ENCODE measurements around the gene CACNA2D4.

CACNA2D4 gene

GRCh38 chr12:1848745-1849144, 69.7 kb downstream of the CACNA2D4 start:
- H3K27me3 ChIP-seq (ENCODE audit: control insufficient read depth in 1 of 2, insufficient read depth in 1 of 2, low read length in 2 of 2), result peaks cover 34 to 51% of the 10 kb centered on the region in 2 experiments
- H3K4me1 ChIP-seq (ENCODE audit: control insufficient read depth, insufficient read depth, low read depth, low read length), result no peaks in the 10 kb centered on the region
- H3K14ac ChIP-seq (ENCODE audit: low read length in 2 of 2), result no peak overlapping the region
- H4K8ac ChIP-seq (ENCODE audit: low read length), result no peak overlapping the region
- no peak overlapping the region for H3K23ac ChIP-seq (ENCODE audit: low read length in 2 of 2)
- no peak overlapping the region for H3K4me3 ChIP-seq (ENCODE audit: insufficient read depth in 1 of 2, low read depth in 1 of 2, low read length in 2 of 2)
- no peak overlapping the region for H2BK120ac ChIP-seq (ENCODE audit: low read depth, low read length)
- no peak overlapping the region for H2AFZ ChIP-seq (ENCODE audit: low read depth, low read length)
- H3K4me2 ChIP-seq (ENCODE audit: low read length, poor library complexity, severe bottlenecking), result no peak overlapping the region
- H3K27ac ChIP-seq (ENCODE audit: low read length, poor library complexity, severe bottlenecking), result no peak overlapping the region
- H2BK5ac ChIP-seq (ENCODE audit: low read depth, low read length, poor library complexity, severe bottlenecking), result no peak overlapping the region
- no peak overlapping the region for H3K9ac ChIP-seq (ENCODE audit: low read length)
- H3K36me3 ChIP-seq (ENCODE audit: control insufficient read depth in 1 of 2, insufficient read depth in 2 of 2, low read depth in 1 of 2, low read length in 2 of 2), result no peaks in the 10 kb centered on the region
- no peak overlapping the region for H3K18ac ChIP-seq (ENCODE audit: low read depth in 1 of 2, low read length in 2 of 2)
- H3K4ac ChIP-seq (ENCODE audit: low read depth in 1 of 2, low read length in 2 of 2), result no peak overlapping the region
- no peak overlapping the region for H2AK5ac ChIP-seq (ENCODE audit: low read length, severe bottlenecking)
- no peak overlapping the region for H2BK15ac ChIP-seq (ENCODE audit: low read depth, poor library complexity, severe bottlenecking)
- no peak for DNase-seq
- WGBS, result 78% methylated on average over 6 of the region's 6 CpGs
- no peak overlapping the region for H4K91ac ChIP-seq (ENCODE audit: low read length)
- H3K9me3 ChIP-seq (ENCODE audit: control insufficient read depth, low read length), result peaks cover 4% of the 10 kb centered on the region
- no peak overlapping the region for H2BK12ac ChIP-seq (ENCODE audit: low read length in 2 of 2)
- H3K79me1 ChIP-seq (replicated peaks; ENCODE audit: low read length, poor library complexity, severe bottlenecking), result no peaks in the 10 kb centered on the region

GRCh38 chr12:1848146-1848545, 70.3 kb downstream of the CACNA2D4 start:
- Histone ChIP-seq H3K27me3 (ENCODE audit: control insufficient read depth in 1 of 2, insufficient read depth in 1 of 2, low read length in 2 of 2) (peaks cover 40 to 57% of the 10 kb centered on the region in 2 experiments), H3K9ac (ENCODE audit: low read length) (no peak overlapping the region)

GRCh38 chr12:1847411-1847810, 71.0 kb downstream of the CACNA2D4 start:
- 85% methylated on average over 2 of the region's 4 CpGs for WGBS

More at GRCh38 chr12:1848146-1848545, 70.3 kb downstream of the CACNA2D4 start:
- H2AK5ac ChIP-seq (ENCODE audit: low read length, severe bottlenecking), result no peak overlapping the region
- no peak overlapping the region for H2BK120ac ChIP-seq (ENCODE audit: low read depth, low read length)
- H2BK5ac ChIP-seq (ENCODE audit: low read depth, low read length, poor library complexity, severe bottlenecking), result no peak overlapping the region
- no peaks in the 10 kb centered on the region for H3K79me1 ChIP-seq (replicated peaks; ENCODE audit: low read length, poor library complexity, severe bottlenecking)
- no peak overlapping the region for H2BK12ac ChIP-seq (ENCODE audit: low read length in 2 of 2)
- H3K4me3 ChIP-seq (ENCODE audit: insufficient read depth in 1 of 2, low read depth in 1 of 2, low read length in 2 of 2), result no peak overlapping the region
- H3K23ac ChIP-seq (ENCODE audit: low read length in 2 of 2), result no peak overlapping the region
- H3K4me1 ChIP-seq (ENCODE audit: control insufficient read depth, insufficient read depth, low read depth, low read length), result no peaks in the 10 kb centered on the region
- H4K8ac ChIP-seq (ENCODE audit: low read length), result no peak overlapping the region
- no peak overlapping the region for H3K4me2 ChIP-seq (ENCODE audit: low read length, poor library complexity, severe bottlenecking)
- no peak overlapping the region for H2AFZ ChIP-seq (ENCODE audit: low read depth, low read length)
- H3K14ac ChIP-seq (ENCODE audit: low read length in 2 of 2), result no peak overlapping the region
- H4K91ac ChIP-seq (ENCODE audit: low read length), result no peak overlapping the region
- no peaks in the 10 kb centered on the region for H3K36me3 ChIP-seq (ENCODE audit: control insufficient read depth in 1 of 2, insufficient read depth in 2 of 2, low read depth in 1 of 2, low read length in 2 of 2)
- H3K27ac ChIP-seq (ENCODE audit: low read length, poor library complexity, severe bottlenecking), result no peak overlapping the region
- no peak overlapping the region for H2BK15ac ChIP-seq (ENCODE audit: low read depth, poor library complexity, severe bottlenecking)
- 89% methylated on average over 6 of the region's 10 CpGs for WGBS
- H3K4ac ChIP-seq (ENCODE audit: low read depth in 1 of 2, low read length in 2 of 2), result no peak overlapping the region
- H3K18ac ChIP-seq (ENCODE audit: low read depth in 1 of 2, low read length in 2 of 2), result no peak overlapping the region
- DNase-seq, result no peak
- H3K9me3 ChIP-seq (ENCODE audit: control insufficient read depth, low read length), result no peaks in the 10 kb centered on the region

GRCh38 chr12:1846421-1847405, 71.7 kb downstream of the CACNA2D4 start:
- Histone ChIP-seq H2AK5ac (ENCODE audit: low read length, severe bottlenecking) (no peak overlapping the region), H2BK15ac (ENCODE audit: low read depth, poor library complexity, severe bottlenecking) (no peak overlapping the region), H3K23ac (ENCODE audit: low read length in 2 of 2) (no peak overlapping the region), H2BK12ac (ENCODE audit: low read length in 2 of 2) (no peak overlapping the region), H3K79me1 (replicated peaks; ENCODE audit: low read length, poor library complexity, severe bottlenecking) (no peaks in the 10 kb centered on the region), H3K18ac (ENCODE audit: low read depth in 1 of 2, low read length in 2 of 2) (no peak overlapping the region), H3K9me3 (ENCODE audit: control insufficient read depth, low read length) (no peaks in the 10 kb centered on the region), H2AFZ (ENCODE audit: low read depth, low read length) (no peak overlapping the region), H2BK120ac (ENCODE audit: low read depth, low read length) (no peak overlapping the region), H3K4me2 (ENCODE audit: low read length, poor library complexity, severe bottlenecking) (no peak overlapping the region), H3K4me3 (ENCODE audit: insufficient read depth in 1 of 2, low read depth in 1 of 2, low read length in 2 of 2) (no peak overlapping the region), H4K8ac (ENCODE audit: low read length) (no peak overlapping the region), H3K9ac (ENCODE audit: low read length) (no peak overlapping the region), H3K27ac (ENCODE audit: low read length, poor library complexity, severe bottlenecking) (no peak overlapping the region), H4K91ac (ENCODE audit: low read length) (no peak overlapping the region), H3K36me3 (ENCODE audit: control insufficient read depth in 1 of 2, insufficient read depth in 2 of 2, low read depth in 1 of 2, low read length in 2 of 2) (no peaks in the 10 kb centered on the region), H3K4ac (ENCODE audit: low read depth in 1 of 2, low read length in 2 of 2) (no peak overlapping the region), H3K14ac (ENCODE audit: low read length in 2 of 2) (peak overlapping the region in 1 of 2 experiments; percentile 7), H3K27me3 (ENCODE audit: control insufficient read depth in 1 of 2, insufficient read depth in 1 of 2, low read length in 2 of 2) (peaks cover 46 to 70% of the 10 kb centered on the region in 2 experiments), H3K4me1 (ENCODE audit: control insufficient read depth, insufficient read depth, low read depth, low read length) (no peaks in the 10 kb centered on the region), H2BK5ac (ENCODE audit: low read depth, low read length, poor library complexity, severe bottlenecking) (no peak overlapping the region)
- 81% methylated on average over 23 of the region's 24 CpGs for WGBS
- DNase-seq, result no peak

More at GRCh38 chr12:1847411-1847810, 71.0 kb downstream of the CACNA2D4 start:
- H4K91ac ChIP-seq (ENCODE audit: low read length), result no peak overlapping the region
- DNase-seq, result no peak
- H3K27me3 ChIP-seq (ENCODE audit: control insufficient read depth in 1 of 2, insufficient read depth in 1 of 2, low read length in 2 of 2), result peaks cover 46 to 63% of the 10 kb centered on the region in 2 experiments
- no peaks in the 10 kb centered on the region for H3K9me3 ChIP-seq (ENCODE audit: control insufficient read depth, low read length)
- H3K14ac ChIP-seq (ENCODE audit: low read length in 2 of 2), result no peak overlapping the region
- no peak overlapping the region for H3K4me3 ChIP-seq (ENCODE audit: insufficient read depth in 1 of 2, low read depth in 1 of 2, low read length in 2 of 2)
- H3K4me1 ChIP-seq (ENCODE audit: control insufficient read depth, insufficient read depth, low read depth, low read length), result no peaks in the 10 kb centered on the region
- no peak overlapping the region for H3K9ac ChIP-seq (ENCODE audit: low read length)
- H2AK5ac ChIP-seq (ENCODE audit: low read length, severe bottlenecking), result no peak overlapping the region
- H3K18ac ChIP-seq (ENCODE audit: low read depth in 1 of 2, low read length in 2 of 2), result no peak overlapping the region
- H3K27ac ChIP-seq (ENCODE audit: low read length, poor library complexity, severe bottlenecking), result no peak overlapping the region
- H3K23ac ChIP-seq (ENCODE audit: low read length in 2 of 2), result no peak overlapping the region
- H3K36me3 ChIP-seq (ENCODE audit: control insufficient read depth in 1 of 2, insufficient read depth in 2 of 2, low read depth in 1 of 2, low read length in 2 of 2), result no peaks in the 10 kb centered on the region
- H2BK5ac ChIP-seq (ENCODE audit: low read depth, low read length, poor library complexity, severe bottlenecking), result no peak overlapping the region
- H2BK120ac ChIP-seq (ENCODE audit: low read depth, low read length), result no peak overlapping the region
- H2BK12ac ChIP-seq (ENCODE audit: low read length in 2 of 2), result no peak overlapping the region
- no peak overlapping the region for H2AFZ ChIP-seq (ENCODE audit: low read depth, low read length)
- no peak overlapping the region for H3K4me2 ChIP-seq (ENCODE audit: low read length, poor library complexity, severe bottlenecking)
- no peak overlapping the region for H4K8ac ChIP-seq (ENCODE audit: low read length)
- no peak overlapping the region for H3K4ac ChIP-seq (ENCODE audit: low read depth in 1 of 2, low read length in 2 of 2)
- no peaks in the 10 kb centered on the region for H3K79me1 ChIP-seq (replicated peaks; ENCODE audit: low read length, poor library complexity, severe bottlenecking)
- no peak overlapping the region for H2BK15ac ChIP-seq (ENCODE audit: low read depth, poor library complexity, severe bottlenecking)

Data from mesenchymal stem cell (in vitro differentiated cells and primary cell).